GM12874 (cell line): Measurements from ENCODE around the gene PACSIN1.

Source experiments
- TF ChIP-seq, protein P1 (sequence below): IDR thresholded peaks from 2 replicates; pipeline ENCODE4 v1.5.1; 2011; ENCODE audit warnings: low read depth, mild to moderate bottlenecking, control low read depth, low read length, moderate library complexity; ENCODE audit not compliant: insufficient read depth

The PACSIN1 gene

GRCh38 chr6:34487536-34487935, 21.7 kb downstream of the PACSIN1 start:
- TF ChIP-seq, protein P1, sequence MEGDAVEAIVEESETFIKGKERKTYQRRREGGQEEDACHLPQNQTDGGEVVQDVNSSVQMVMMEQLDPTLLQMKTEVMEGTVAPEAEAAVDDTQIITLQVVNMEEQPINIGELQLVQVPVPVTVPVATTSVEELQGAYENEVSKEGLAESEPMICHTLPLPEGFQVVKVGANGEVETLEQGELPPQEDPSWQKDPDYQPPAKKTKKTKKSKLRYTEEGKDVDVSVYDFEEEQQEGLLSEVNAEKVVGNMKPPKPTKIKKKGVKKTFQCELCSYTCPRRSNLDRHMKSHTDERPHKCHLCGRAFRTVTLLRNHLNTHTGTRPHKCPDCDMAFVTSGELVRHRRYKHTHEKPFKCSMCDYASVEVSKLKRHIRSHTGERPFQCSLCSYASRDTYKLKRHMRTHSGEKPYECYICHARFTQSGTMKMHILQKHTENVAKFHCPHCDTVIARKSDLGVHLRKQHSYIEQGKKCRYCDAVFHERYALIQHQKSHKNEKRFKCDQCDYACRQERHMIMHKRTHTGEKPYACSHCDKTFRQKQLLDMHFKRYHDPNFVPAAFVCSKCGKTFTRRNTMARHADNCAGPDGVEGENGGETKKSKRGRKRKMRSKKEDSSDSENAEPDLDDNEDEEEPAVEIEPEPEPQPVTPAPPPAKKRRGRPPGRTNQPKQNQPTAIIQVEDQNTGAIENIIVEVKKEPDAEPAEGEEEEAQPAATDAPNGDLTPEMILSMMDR = no peak

DNA sequence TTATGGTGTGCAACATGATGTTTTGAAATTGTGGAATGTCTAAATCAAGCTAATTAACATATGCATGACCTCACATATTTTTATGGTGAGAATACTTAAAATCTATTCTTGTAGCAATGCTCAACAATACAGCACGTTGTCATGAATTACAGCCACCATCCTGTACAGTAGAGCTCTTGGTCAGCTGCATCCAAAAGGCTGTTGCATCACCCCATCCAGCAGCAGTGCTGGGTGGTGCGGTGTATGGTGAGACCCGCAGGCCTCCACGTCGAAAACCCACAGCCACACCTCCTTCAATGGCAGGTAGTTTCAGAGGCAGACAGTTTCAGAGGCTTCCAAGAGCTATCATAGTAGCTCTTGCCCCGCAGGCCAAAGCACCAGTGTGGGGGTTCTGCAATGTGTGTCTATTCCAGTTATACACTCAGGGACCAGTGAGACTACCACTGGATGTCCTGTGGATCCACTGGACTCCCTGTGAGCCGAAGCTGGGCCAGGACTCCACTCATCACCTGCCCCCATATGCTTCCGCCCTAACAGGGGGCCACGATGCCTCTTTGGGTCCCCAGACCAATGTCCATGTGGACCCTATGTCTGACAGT, 23.4 kb downstream of the PACSIN1 start:
- TF ChIP-seq, protein P1 = no peak

DNA sequence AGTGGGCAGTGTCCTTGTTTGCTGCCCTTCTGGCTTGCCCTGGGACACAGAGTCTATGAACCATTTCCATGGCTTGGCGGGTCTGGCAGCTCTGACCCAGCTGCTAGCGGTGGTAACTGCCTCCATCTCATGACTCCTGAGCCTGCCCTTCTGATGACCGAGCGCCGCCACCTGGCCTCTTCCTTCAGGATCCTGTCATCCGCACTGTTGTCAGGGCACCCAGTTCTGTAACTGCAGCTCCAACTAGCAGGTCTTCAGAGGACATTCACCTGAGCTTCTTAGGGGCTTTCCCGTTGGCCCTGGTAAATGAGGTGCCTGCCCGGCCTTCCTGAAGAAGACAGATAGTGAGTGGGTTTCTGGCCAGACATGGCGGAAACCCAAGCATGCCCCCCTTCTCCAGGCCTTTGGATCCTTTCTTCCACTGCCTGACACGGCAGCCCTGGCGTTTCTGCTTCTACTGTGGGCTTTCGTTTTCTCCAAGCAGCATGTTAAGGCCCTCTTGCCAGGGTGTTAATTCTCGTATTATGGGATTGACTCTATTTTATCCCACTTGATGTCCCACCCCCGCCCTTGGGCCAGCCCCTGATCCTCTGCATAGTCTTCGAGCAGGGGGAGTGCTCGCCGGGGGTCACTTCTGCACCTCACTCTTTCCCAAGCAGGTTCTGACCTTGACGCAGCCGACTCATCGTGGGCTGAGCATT, 24.7 kb downstream of the PACSIN1 start:
- TF ChIP-seq, protein P1 = no peak

GRCh38 chr6:34491091-34491430, 25.2 kb downstream of the PACSIN1 start:
- TF ChIP-seq, protein P1 = no peak

DNA sequence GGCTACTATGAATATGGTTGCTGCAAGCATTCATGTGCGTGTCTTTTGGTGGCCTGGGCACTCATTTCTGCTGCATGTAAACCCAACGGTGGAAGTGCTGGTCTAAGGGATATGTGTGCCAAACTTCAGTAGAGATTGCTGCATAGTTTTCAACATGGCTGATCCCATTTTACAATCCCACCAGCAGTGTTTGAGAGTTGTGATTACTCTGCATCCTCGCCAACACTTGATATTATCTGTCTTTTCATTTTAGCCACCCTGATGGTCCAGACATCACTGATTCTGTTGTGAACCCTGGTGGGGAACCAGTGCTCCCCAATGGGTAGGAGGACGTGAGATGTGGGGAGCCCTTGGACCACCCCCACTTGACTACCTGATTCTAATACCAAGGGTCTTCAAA, 27.5 kb downstream of the PACSIN1 start:
- TF ChIP-seq, protein P1 = no peak

- TF ChIP-seq, protein P1 = no peak
Measured at GRCh38 chr6:34494973-34495372, 29.1 kb downstream of the PACSIN1 start.

DNA sequence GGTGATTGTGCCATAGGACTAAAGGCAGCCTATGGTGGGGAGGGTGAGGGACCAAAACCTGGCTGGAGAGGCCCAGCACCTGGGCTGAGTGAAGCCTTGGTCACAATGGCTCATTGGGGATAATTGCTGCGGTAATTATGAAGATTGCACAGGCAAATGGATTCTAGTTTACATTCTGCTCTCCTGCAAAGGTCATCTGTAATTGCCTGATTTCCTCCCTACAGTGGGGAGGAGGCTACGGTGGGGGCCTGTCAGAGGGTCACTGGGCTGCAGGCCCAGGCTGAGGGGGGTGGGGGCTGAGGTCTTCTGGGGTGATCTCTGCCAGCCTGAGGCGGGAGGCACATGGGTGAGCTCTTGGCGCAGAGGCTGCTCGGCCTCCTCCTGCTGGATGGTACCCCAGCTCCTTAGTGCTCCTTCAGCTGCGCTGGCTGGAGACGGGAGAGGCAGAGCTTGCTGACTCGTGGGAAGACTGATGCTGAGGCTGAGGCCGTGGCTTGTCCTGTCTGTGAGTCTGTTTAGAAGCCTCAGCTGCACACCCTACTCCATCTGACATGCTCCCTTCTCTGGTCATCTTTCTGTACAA, 30.3 kb downstream of the PACSIN1 start:
- TF ChIP-seq, protein P1 = no peak
